ENCODE results near the gene SNCAIP. TPM values are rescaled to one million over a fixed set of nuclear protein-coding genes. Genes with fewer than 3 reads are reported as not detected.

Gene SNCAIP
- total RNA-seq, 1 experiment from 2014 or later = 0.21 TPM

DNA sequence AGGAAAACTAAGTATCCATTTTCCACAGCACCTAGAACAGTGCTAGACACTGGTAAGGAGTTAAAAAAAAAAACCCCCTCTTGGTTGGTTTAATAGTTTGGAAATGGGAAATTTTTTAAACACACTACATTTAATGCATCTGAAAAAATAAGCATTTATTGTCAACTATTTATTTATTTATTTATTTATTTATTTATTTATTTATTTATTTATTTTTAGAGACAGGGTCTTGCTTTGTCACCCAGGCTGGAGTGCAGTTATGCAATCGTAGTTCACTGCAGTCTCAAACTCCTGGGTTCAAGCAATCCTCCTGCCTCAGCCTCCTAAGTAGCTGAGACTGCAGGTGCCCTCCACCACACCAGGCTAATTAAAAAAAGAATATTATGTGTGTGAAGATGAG lies 51.6 kb downstream of the SNCAIP start:
- H3K4me3 Mint-ChIP-seq (ENCODE audit: unreplicated experiment) = no peak overlapping the region
- ChIA-PET POLR2A (no interaction called here), CTCF (no interaction called here)
- no TSS peak for BruUV-seq (replicated peaks)
- intact Hi-C loops (cut with micrococcal nuclease) = no loop called here
- H3K27me3 Mint-ChIP-seq (ENCODE audit: insufficient read depth, unreplicated experiment) = no peaks in the 10 kb centered on the region
- H3K4me1 Mint-ChIP-seq (ENCODE audit: insufficient read depth, unreplicated experiment) = no peaks in the 10 kb centered on the region
- H3K27ac Mint-ChIP-seq (ENCODE audit: low read depth, unreplicated experiment) = no peak overlapping the region
- no peaks in the 10 kb centered on the region for H3K36me3 Mint-ChIP-seq (ENCODE audit: insufficient read depth, unreplicated experiment)
- DNase-seq (ENCODE audit: unreplicated experiment) = no peak
- no peaks in the 10 kb centered on the region for H3K9me3 Mint-ChIP-seq (ENCODE audit: unreplicated experiment)
- TF ChIP-seq, protein P1, sequence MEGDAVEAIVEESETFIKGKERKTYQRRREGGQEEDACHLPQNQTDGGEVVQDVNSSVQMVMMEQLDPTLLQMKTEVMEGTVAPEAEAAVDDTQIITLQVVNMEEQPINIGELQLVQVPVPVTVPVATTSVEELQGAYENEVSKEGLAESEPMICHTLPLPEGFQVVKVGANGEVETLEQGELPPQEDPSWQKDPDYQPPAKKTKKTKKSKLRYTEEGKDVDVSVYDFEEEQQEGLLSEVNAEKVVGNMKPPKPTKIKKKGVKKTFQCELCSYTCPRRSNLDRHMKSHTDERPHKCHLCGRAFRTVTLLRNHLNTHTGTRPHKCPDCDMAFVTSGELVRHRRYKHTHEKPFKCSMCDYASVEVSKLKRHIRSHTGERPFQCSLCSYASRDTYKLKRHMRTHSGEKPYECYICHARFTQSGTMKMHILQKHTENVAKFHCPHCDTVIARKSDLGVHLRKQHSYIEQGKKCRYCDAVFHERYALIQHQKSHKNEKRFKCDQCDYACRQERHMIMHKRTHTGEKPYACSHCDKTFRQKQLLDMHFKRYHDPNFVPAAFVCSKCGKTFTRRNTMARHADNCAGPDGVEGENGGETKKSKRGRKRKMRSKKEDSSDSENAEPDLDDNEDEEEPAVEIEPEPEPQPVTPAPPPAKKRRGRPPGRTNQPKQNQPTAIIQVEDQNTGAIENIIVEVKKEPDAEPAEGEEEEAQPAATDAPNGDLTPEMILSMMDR (IDR thresholded peaks at IDR 0.05; ENCODE audit: unreplicated experiment) = no peak

DNA sequence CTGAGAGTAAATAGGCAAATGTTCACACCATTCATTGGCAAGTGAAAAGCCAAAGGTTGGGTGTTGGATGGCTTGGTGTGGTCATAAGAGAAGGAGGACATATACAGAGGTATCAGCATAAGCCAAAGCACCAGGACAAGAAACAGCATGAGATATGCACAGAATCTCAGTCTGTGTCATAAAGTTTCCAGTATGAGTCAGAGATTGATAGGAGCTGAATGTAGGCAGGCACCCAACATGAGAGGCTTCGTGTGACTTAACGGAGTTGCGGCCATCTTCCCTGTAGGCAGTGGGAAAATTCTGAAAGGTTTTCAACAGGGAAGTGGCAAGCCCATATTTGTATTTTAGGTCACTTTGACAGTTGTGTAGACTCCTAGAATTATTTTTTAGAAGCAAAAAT lies 54.5 kb downstream of the SNCAIP start:
- Mint-ChIP-seq H3K36me3 (ENCODE audit: insufficient read depth, unreplicated experiment) (no peaks in the 10 kb centered on the region), H3K9me3 (ENCODE audit: unreplicated experiment) (no peaks in the 10 kb centered on the region), H3K27me3 (ENCODE audit: insufficient read depth, unreplicated experiment) (no peaks in the 10 kb centered on the region), H3K27ac (ENCODE audit: low read depth, unreplicated experiment) (no peak overlapping the region), H3K4me1 (ENCODE audit: insufficient read depth, unreplicated experiment) (no peaks in the 10 kb centered on the region), H3K4me3 (ENCODE audit: unreplicated experiment) (no peak overlapping the region)
- intact Hi-C loops (cut with micrococcal nuclease) = no loop called here
- no TSS peak for BruUV-seq (replicated peaks)
- TF ChIP-seq, protein P1 (IDR thresholded peaks at IDR 0.05; ENCODE audit: unreplicated experiment) = no peak
- ChIA-PET POLR2A (no interaction called here), CTCF (interaction anchor here (1.1 kb wide), 1 partner anchor 170 kb away, joined by 3 read pairs; no protein-coding TSS in a partner anchor)
- no peak for DNase-seq (ENCODE audit: unreplicated experiment)

DNA sequence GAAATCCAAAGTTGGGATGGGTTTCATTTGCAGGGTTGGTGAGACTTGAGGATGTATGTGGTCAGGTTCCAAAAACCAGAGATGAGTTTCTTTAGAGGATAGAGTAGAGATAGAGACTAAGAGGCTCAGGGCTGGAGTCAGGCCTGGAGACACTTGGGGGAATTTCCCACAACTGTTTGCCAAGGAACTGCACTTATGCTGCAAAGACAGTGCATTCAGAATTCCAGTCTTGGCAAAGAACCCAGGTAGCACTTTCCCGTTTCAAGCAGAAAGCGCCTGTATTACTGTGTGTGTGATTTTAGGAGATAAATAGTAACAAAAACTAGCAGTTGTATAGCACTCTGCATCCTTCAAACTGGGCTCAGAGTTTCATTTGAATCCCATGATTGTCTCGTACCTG lies 55.4 kb downstream of the SNCAIP start:
- H3K27me3 Mint-ChIP-seq (ENCODE audit: insufficient read depth, unreplicated experiment) = no peaks in the 10 kb centered on the region
- no peaks in the 10 kb centered on the region for H3K36me3 Mint-ChIP-seq (ENCODE audit: insufficient read depth, unreplicated experiment)
- H3K4me1 Mint-ChIP-seq (ENCODE audit: insufficient read depth, unreplicated experiment) = peaks cover under 1% of the 10 kb centered on the region
- intact Hi-C loops (cut with micrococcal nuclease) = no loop called here
- BruUV-seq (replicated peaks) = no TSS peak
- DNase-seq (ENCODE audit: unreplicated experiment) = no peak
- H3K27ac Mint-ChIP-seq (ENCODE audit: low read depth, unreplicated experiment) = no peak overlapping the region
- ChIA-PET CTCF (no interaction called here), POLR2A (no interaction called here)
- TF ChIP-seq, protein P1 (IDR thresholded peaks at IDR 0.05; ENCODE audit: unreplicated experiment) = no peak
- H3K4me3 Mint-ChIP-seq (ENCODE audit: unreplicated experiment) = no peak overlapping the region
- H3K9me3 Mint-ChIP-seq (ENCODE audit: unreplicated experiment) = no peaks in the 10 kb centered on the region

DNA sequence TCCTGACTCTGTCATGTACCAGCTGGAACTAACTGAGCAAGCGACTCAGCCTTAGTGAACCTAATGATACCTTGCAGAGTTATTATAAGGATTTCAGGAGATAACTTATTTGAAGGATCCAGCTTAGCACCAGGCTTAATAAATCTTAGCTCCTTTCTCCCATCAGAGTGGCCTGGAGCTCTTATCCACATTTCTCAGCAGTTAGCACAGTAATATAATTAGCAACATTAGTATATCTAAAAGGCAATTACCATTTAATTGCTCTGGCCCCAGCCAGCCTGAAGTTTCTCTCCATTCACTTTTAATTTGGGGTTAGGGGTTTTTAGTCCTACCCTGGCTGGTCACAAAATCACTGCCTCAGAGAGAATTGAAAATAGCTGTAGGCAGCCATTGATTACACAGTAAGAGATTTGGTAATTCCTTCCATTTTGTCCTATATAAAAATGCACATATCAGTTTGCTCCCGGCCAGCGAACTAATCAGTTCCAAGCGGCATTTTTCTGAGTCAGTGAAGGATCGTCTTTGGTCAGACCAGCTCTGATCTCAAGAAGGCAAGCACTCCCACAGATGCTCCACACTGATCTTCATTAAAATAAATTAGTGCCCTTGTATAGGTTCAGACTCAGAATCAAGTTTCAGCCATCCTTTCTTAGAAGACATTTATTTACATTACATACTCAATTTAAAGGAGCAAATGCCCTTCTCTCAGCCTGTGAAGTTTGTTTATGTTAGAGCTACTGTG lies 56.6 kb downstream of the SNCAIP start:
- CTCF ChIA-PET = interaction anchor here (0.5 to 2.0 kb wide), 2 partner anchors 9 to 18 kb away, joined by 3 to 6 read pairs; no protein-coding TSS in a partner anchor
- Mint-ChIP-seq H3K4me1 (ENCODE audit: insufficient read depth, unreplicated experiment) (peaks cover 6% of the 10 kb centered on the region), H3K27me3 (ENCODE audit: insufficient read depth, unreplicated experiment) (no peaks in the 10 kb centered on the region), H3K9me3 (ENCODE audit: unreplicated experiment) (no peaks in the 10 kb centered on the region), H3K4me3 (ENCODE audit: unreplicated experiment) (no peak overlapping the region), H3K36me3 (ENCODE audit: insufficient read depth, unreplicated experiment) (no peaks in the 10 kb centered on the region), H3K27ac (ENCODE audit: low read depth, unreplicated experiment) (no peak overlapping the region)
- DNase-seq (ENCODE audit: unreplicated experiment) = no peak
- intact Hi-C loops (cut with micrococcal nuclease) = no loop called here
- no TSS peak for BruUV-seq (replicated peaks)
- TF ChIP-seq, protein P1 (IDR thresholded peaks at IDR 0.05; ENCODE audit: unreplicated experiment) = no peak
- POLR2A ChIA-PET = no interaction called here
